GM08714 (cell line): ENCODE data around the gene CYB561.

ENCODE experiments used
- H3K4me3 ChIP-seq: fragments of 200-500 bp; sonication (Bioruptor generic); 2 replicates; pipeline ENCODE4 v1.5.1; 2014; ENCODE audit warnings: mild to moderate bottlenecking, low read length, inconsistent platforms
- ZNF274 ChIP-seq: IDR thresholded peaks from 2 replicates; pipeline ENCODE4 v1.6.1; 2012; ENCODE audit warnings: mild to moderate bottlenecking, low read depth, low read length

Gene CYB561

GRCh38 chr17:63423251-63423950 lies 22.7 kb downstream of the CYB561 start:
- TF ChIP-seq ZNF274: no peak
- H3K4me3 ChIP-seq: no peak overlapping the region

- no peak for TF ChIP-seq ZNF274
- H3K4me3 ChIP-seq: no peak overlapping the region
These were observed 24.1 kb downstream of the CYB561 start for GRCh38 chr17:63421681-63422645.

- no peak for TF ChIP-seq ZNF274
- no peak overlapping the region for H3K4me3 ChIP-seq
These were observed 25.0 kb downstream of the CYB561 start for GRCh38 chr17:63420868-63421680.

- no peak overlapping the region for H3K4me3 ChIP-seq
- no peak for TF ChIP-seq ZNF274
These were observed 25.9 kb downstream of the CYB561 start for GRCh38 chr17:63419949-63420867.

GRCh38 chr17:63419398-63419797 lies 26.7 kb downstream of the CYB561 start:
- TF ChIP-seq ZNF274: no peak

GRCh38 chr17:63418540-63418939 lies 27.6 kb downstream of the CYB561 start:
- H3K4me3 ChIP-seq: no peak overlapping the region
- no peak for TF ChIP-seq ZNF274

More at GRCh38 chr17:63419398-63419797, 26.7 kb downstream of the CYB561 start:
- no peak overlapping the region for H3K4me3 ChIP-seq

GRCh38 chr17:63414222-63414621 lies 31.9 kb downstream of the CYB561 start:
- H3K4me3 ChIP-seq: no peak overlapping the region
- TF ChIP-seq ZNF274: no peak

- no peak for TF ChIP-seq ZNF274
- H3K4me3 ChIP-seq: no peak overlapping the region
These were observed 33.0 kb downstream of the CYB561 start for GRCh38 chr17:63413128-63413527.

- TF ChIP-seq ZNF274: no peak
These were observed 33.9 kb downstream of the CYB561 start for GRCh38 chr17:63412234-63412633.

GRCh38 chr17:63407741-63408330 lies 38.3 kb downstream of the CYB561 start:
- TF ChIP-seq ZNF274: no peak
- H3K4me3 ChIP-seq: no peak overlapping the region

More at GRCh38 chr17:63412234-63412633, 33.9 kb downstream of the CYB561 start:
- H3K4me3 ChIP-seq: no peak overlapping the region

GRCh38 chr17:63406689-63407330 lies 39.3 kb downstream of the CYB561 start:
- no peak for TF ChIP-seq ZNF274

GRCh38 chr17:63405741-63406261 lies 40.3 kb downstream of the CYB561 start:
- no peak for TF ChIP-seq ZNF274
- no peak overlapping the region for H3K4me3 ChIP-seq

More at GRCh38 chr17:63406689-63407330, 39.3 kb downstream of the CYB561 start:
- no peak overlapping the region for H3K4me3 ChIP-seq

GRCh38 chr17:63405020-63405419 lies 41.1 kb downstream of the CYB561 start:
- H3K4me3 ChIP-seq: no peak overlapping the region
- no peak for TF ChIP-seq ZNF274
